Upper lobe of left lung (tissue), 4 donors: ENCODE measurements around the gene TARP.
"Not testable (repeated sequence)": the region's sequence is repeated elsewhere in the genome, so short reads cannot be mapped to it uniquely, and the experiment has no call there.

Experiments used
- EP300 ChIP-seq, 4 donors: sonication (generic); formaldehyde crosslinking; IDR thresholded peaks; one replicate each; pipeline ENCODE4 v1.5.1; 2017; ENCODE audit warnings: antibody characterized with exemption in 4 of 4, control low read depth in 2 of 4
- POLR2A ChIP-seq, 4 donors: fragments of 450-650 bp; IDR thresholded peaks; one replicate each; pipeline ENCODE4 v1.5.1; 2016 to 2017; ENCODE audit warnings: antibody characterized with exemption in 4 of 4, mild to moderate bottlenecking in 2 of 4
- POLR2AphosphoS5 ChIP-seq, 2 donors: sonication (generic); formaldehyde crosslinking; IDR thresholded peaks; one replicate each; pipeline ENCODE4 v1.5.1; 2017; ENCODE audit warnings: antibody characterized with exemption in 2 of 2
- TF ChIP-seq, protein P1 (sequence below), 6 experiments: fragments of 450-650 bp in 4 of 6; fragments of 200-600 bp in 2 of 6; sonication (generic) in 2 of 6; IDR thresholded peaks; one replicate each; pipeline ENCODE4 v1.5.1; 2016 to 2019; ENCODE audit warnings: antibody characterized with exemption in 6 of 6

- TF ChIP-seq EP300, POLR2AphosphoS5, POLR2A (IDR thresholded peaks at IDR 0.05): not testable (repeated sequence)
- TF ChIP-seq, protein P1, sequence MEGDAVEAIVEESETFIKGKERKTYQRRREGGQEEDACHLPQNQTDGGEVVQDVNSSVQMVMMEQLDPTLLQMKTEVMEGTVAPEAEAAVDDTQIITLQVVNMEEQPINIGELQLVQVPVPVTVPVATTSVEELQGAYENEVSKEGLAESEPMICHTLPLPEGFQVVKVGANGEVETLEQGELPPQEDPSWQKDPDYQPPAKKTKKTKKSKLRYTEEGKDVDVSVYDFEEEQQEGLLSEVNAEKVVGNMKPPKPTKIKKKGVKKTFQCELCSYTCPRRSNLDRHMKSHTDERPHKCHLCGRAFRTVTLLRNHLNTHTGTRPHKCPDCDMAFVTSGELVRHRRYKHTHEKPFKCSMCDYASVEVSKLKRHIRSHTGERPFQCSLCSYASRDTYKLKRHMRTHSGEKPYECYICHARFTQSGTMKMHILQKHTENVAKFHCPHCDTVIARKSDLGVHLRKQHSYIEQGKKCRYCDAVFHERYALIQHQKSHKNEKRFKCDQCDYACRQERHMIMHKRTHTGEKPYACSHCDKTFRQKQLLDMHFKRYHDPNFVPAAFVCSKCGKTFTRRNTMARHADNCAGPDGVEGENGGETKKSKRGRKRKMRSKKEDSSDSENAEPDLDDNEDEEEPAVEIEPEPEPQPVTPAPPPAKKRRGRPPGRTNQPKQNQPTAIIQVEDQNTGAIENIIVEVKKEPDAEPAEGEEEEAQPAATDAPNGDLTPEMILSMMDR (IDR thresholded peaks at IDR 0.05): not testable (repeated sequence)
Observed at GRCh38 chr7:38259157-38259556, 14.3 kb downstream of the TARP start.
